ENCODE measurements around the gene HINFP.
A peak's percentile ranks its signal among the peaks of the same experiment; 100 is the strongest.

HINFP gene

GRCh38 chr11:119107538-119108145 lies 13.7 kb upstream of the HINFP start:
- DNase-seq (ENCODE audit: low read depth): no peak
- H3K4me3 ChIP-seq (ENCODE audit: low read depth, low read length): peak overlapping the region; percentile 76
- in situ Hi-C loops (cut with HindIII; ENCODE audit: low sequenced_read_pairs): loop anchor here (25.0 kb wide), 1 partner anchor 180 kb away; no protein-coding TSS in a partner anchor
- no peak for TF ChIP-seq CTCF (IDR thresholded peaks at IDR 0.05; ENCODE audit: low read depth, low read length, missing control alignments)

- TF ChIP-seq CTCF (IDR thresholded peaks at IDR 0.05; ENCODE audit: low read depth, low read length, missing control alignments): no peak
- peak overlapping the region; percentile 76 for H3K4me3 ChIP-seq (ENCODE audit: low read depth, low read length)
- in situ Hi-C loops (cut with HindIII; ENCODE audit: low sequenced_read_pairs): loop anchor here (25.0 kb wide), 1 partner anchor 179 kb away; no protein-coding TSS in a partner anchor
- no peak for DNase-seq (ENCODE audit: low read depth)
These were observed 13.1 kb upstream of the HINFP start for GRCh38 chr11:119108146-119108856.

GRCh38 chr11:119108857-119109221 lies 12.5 kb upstream of the HINFP start:
- in situ Hi-C loops (cut with HindIII; ENCODE audit: low sequenced_read_pairs): loop anchor here (25.0 kb wide), 1 partner anchor 178 kb away; no protein-coding TSS in a partner anchor
- TF ChIP-seq CTCF (IDR thresholded peaks at IDR 0.05; ENCODE audit: low read depth, low read length, missing control alignments): no peak
- DNase-seq (ENCODE audit: low read depth): no peak
- H3K4me3 ChIP-seq (ENCODE audit: low read depth, low read length): peak overlapping the region; percentile 76

- DNase-seq (ENCODE audit: low read depth): no peak
- in situ Hi-C loops (cut with HindIII; ENCODE audit: low sequenced_read_pairs): loop anchor here (25.0 kb wide), 1 partner anchor 177 kb away; no protein-coding TSS in a partner anchor
- no peak overlapping the region for H3K4me3 ChIP-seq (ENCODE audit: low read depth, low read length)
- TF ChIP-seq CTCF (IDR thresholded peaks at IDR 0.05; ENCODE audit: low read depth, low read length, missing control alignments): no peak
These were observed 11.5 kb upstream of the HINFP start for GRCh38 chr11:119109843-119110242.

GRCh38 chr11:119110439-119110838 lies 10.9 kb upstream of the HINFP start:
- in situ Hi-C loops (cut with HindIII; ENCODE audit: low sequenced_read_pairs): loop anchor here (25.0 kb wide), 1 partner anchor 177 kb away; no protein-coding TSS in a partner anchor
- no peak for DNase-seq (ENCODE audit: low read depth)
- TF ChIP-seq CTCF (IDR thresholded peaks at IDR 0.05; ENCODE audit: low read depth, low read length, missing control alignments): no peak
- H3K4me3 ChIP-seq (ENCODE audit: low read depth, low read length): no peak overlapping the region

- in situ Hi-C loops (cut with HindIII; ENCODE audit: low sequenced_read_pairs): loop anchor here (25.0 kb wide), 1 partner anchor 176 kb away; no protein-coding TSS in a partner anchor
- H3K4me3 ChIP-seq (ENCODE audit: low read depth, low read length): no peak overlapping the region
- no peak for TF ChIP-seq CTCF (IDR thresholded peaks at IDR 0.05; ENCODE audit: low read depth, low read length, missing control alignments)
- no peak for DNase-seq (ENCODE audit: low read depth)
These were observed 9.9 kb upstream of the HINFP start for GRCh38 chr11:119111361-119111925.
